Aorta (tissue), 5 donors: ENCODE results near the gene PFAS. TPM values are rescaled to one million over a fixed set of nuclear protein-coding genes. Genes with fewer than 3 reads are reported as not detected.
"Not testable (repeated sequence)": the region's sequence is repeated elsewhere in the genome, so short reads cannot be mapped to it uniquely, and the experiment has no call there.

Experiments used
- ATAC-seq: fragments of 200-7000 bp; cut with Tn5 transposase; one replicate; pipeline ENCODE4 v1.9.1; 2022; ENCODE audit warnings: moderate library complexity; ENCODE audit not compliant: low FRiP score
- DNase-seq, 2 donors: peaks; one replicate each; pipeline ENCODE4 v3.0.0-alpha.2; 2020
- H3K27ac ChIP-seq, 2 donors: one replicate each; pipeline ENCODE4 v1.5.1; 2013; ENCODE audit warnings: low read length in 2 of 2, mild to moderate bottlenecking in 2 of 2, moderate library complexity in 2 of 2, control low read depth in 1 of 2, inconsistent platforms in 1 of 2, low read depth in 1 of 2
- H3K27me3 ChIP-seq, 2 donors: one replicate each; pipeline ENCODE4 v1.6.1; 2013; ENCODE audit warnings: control low read depth in 1 of 2, low read length in 1 of 2, mild to moderate bottlenecking in 1 of 2, moderate library complexity in 1 of 2; ENCODE audit not compliant: insufficient read depth in 2 of 2, control insufficient read depth in 1 of 2
- H3K36me3 ChIP-seq, 2 donors: one replicate each; pipeline ENCODE4 v1.6.1; 2013; ENCODE audit warnings: control low read depth in 1 of 2, low read length in 1 of 2, mild to moderate bottlenecking in 1 of 2; ENCODE audit not compliant: insufficient read depth in 2 of 2, control insufficient read depth in 1 of 2
- H3K4me1 ChIP-seq, 2 donors: one replicate each; pipeline ENCODE4 v1.6.1; 2013; ENCODE audit warnings: low read length in 2 of 2, control low read depth in 1 of 2, mild to moderate bottlenecking in 1 of 2, moderate library complexity in 1 of 2; ENCODE audit not compliant: insufficient read depth in 2 of 2, control insufficient read depth in 1 of 2
- H3K4me3 ChIP-seq, 2 donors: one replicate each; pipeline ENCODE4 v1.5.1; 2013; ENCODE audit warnings: low read length in 2 of 2, control low read depth in 1 of 2, mild to moderate bottlenecking in 1 of 2
- H3K9me3 ChIP-seq: one replicate; pipeline ENCODE4 v1.6.1; 2013; ENCODE audit warnings: mild to moderate bottlenecking, low read length; ENCODE audit not compliant: control insufficient read depth
- WGBS, 2 donors: extraction: QIAGEN DNeasy Blood & Tissue Kit; methylation state at CpG; one replicate each; pipeline ENCODE4 v1.1.7; 2013; 5-methylcytosine and 5-hydroxymethylcytosine counted together
- intact Hi-C, 2 donors: fragments of 100-400 bp; cut with DNase I; formaldehyde crosslinking; loops; one replicate each; pipeline versions ENCODE4 v1.14.2 to v1.15.0; 2022
- polyA plus RNA-seq, 2 donors: library from polyadenylated mRNA; stranded (reverse); fragments of 200-250 nt; gene quantifications; one replicate each; pipeline ENCODE4 v1.2.3, GENCODE V29; 2013
- total RNA-seq, 2 donors: library from RNA; stranded (reverse); fragmentation: NEBNext Ultra II Directional; extraction: Animal tissue kit (Norgen Biotek cat#: 25700); gene quantifications; one replicate each; pipeline ENCODE4 v1.2.1, GENCODE V29; 2021
- donor health status: healthy with polysubstance abuse.
- donor health status: Bipolar disorder and iron deficiency.
- donor health status: DM: no; HTN: no; CAD: no.
- donor health status: DM: no; HTN: no; CAD: no.
- donor health status: DM: yes; HTN: yes; CAD: no.

Gene PFAS
- total and polyA plus RNA-seq, 4 donors, result 1.4 to 25.4 (median 14.8) TPM

DNA sequence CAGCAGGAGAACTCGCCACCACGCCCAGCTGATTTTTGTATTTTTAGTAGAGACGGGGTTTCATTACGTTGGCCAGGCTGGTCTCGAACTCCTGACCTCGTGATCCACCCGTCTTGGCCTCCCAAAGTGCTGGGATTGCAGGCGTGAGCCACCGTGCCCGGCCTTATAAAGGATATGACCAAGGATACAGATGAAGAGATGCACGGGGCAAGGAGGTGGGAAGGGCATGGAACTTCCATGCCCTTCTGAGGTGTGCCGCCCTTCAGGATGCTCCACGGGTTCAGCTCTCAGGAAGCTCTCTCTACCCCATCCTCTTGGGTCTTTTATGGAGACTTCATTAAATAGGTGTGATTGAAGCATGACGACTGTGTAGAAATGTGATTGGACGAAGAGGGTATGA, 35.1 kb upstream of the PFAS start:
- H3K4me1 ChIP-seq, ATAC-seq, H3K4me3 ChIP-seq, H3K36me3 ChIP-seq, intact Hi-C loops, H3K9me3 ChIP-seq, H3K27ac ChIP-seq, DNase-seq, H3K27me3 ChIP-seq: not testable (repeated sequence)
- 90% methylated on average over 15 of the region's 15 CpGs for WGBS, 2 donors

DNA sequence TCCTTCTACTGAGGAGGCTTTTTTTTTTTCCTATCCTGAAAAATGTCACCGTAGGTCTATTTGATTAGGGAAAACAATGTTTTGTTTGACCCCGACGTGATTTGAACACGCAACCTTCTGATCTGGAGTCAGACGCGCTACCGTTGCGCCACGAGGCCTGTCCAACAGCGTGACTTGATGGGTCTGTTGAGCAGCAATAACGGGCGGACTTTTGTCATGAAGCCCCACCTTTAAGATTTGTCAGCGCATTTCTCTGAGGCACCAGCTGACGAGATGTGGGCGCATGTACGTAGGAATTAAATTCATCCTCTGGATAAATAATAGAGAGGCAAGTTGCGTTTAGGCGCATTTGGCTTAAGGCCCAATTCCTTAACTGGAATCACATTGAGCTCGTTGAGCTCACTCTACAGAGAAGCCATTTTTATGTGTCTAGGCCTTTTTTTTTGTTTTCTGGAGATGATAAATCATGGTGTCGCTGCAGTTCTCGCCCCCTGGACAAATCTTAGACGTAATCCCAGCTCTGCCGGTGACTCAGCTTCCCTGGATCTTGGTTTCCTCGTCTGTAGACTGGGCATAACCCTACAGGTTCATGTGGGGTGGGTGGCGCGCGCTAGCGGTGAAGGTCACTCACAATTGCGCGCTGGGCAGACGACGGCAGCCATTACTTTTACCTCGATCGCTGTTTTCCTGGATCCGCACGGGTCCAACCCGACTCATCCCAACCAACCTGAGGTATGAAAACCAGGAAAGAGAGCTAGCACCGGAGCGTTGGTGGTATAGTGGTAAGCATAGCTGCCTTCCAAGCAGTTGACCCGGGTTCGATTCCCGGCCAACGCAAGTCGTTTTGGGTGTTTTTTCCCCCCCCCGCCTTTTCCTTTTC, 28.1 kb upstream of the PFAS start:
- no peaks in the 10 kb centered on the region for H3K4me1 ChIP-seq
- peak overlapping the region; percentile 78 to 93 for H3K27ac ChIP-seq
- peak; percentile 90 to 93 for DNase-seq
- no peaks in the 10 kb centered on the region for H3K36me3 ChIP-seq
- no peaks in the 10 kb centered on the region for H3K9me3 ChIP-seq
- H3K4me3 ChIP-seq, result peak overlapping the region; percentile 28 to 33
- intact Hi-C loops, result loop anchor here (1.0 kb wide), 1 partner anchor 34 kb away; no protein-coding TSS in a partner anchor
- ATAC-seq, result peak; percentile 90
- 0% methylated on average over 45 of the region's 45 CpGs for WGBS, 2 donors
- no peaks in the 10 kb centered on the region for H3K27me3 ChIP-seq

DNA sequence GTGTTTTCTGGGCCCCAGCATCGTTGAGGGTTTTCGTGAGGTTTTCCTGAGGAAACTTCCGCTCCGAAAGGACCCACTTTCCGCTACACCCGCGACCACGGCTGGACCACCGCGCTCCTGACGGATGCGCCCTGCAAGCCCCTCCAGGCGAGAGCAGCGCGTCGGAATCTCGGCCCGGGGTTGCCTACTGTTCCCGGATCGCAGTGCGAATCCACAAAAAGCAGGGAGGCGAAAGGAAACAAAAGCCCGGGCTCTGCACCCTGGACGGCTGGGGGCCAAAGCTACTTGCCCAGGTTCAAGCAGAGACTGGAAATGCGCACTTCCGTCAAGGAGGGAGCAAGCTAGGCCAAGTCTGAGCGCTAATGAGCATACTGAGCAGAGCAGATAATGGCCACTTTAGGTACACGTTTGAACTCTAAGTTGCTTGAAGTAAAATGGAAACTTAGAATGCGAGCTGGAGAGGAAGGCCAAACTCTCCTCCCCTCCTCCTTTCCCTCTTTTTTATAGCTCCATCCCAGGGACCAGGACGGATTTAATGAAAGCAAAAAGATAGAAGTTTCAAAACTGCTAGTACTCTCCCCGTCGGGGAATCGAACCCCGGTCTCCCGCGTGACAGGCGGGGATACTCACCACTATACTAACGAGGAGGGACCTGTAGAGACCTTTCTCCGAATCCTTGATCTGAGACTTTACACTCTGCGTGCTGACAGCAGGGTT, 27.3 kb upstream of the PFAS start:
- Histone ChIP-seq H3K9me3 (no peaks in the 10 kb centered on the region), H3K27ac (peak overlapping the region; percentile 78 to 95), H3K4me3 (peak overlapping the region; percentile 48 to 62), H3K27me3 (no peaks in the 10 kb centered on the region), H3K4me1 (no peaks in the 10 kb centered on the region), H3K36me3 (no peaks in the 10 kb centered on the region)
- intact Hi-C loops, result loop anchor here (1.0 to 2.0 kb wide), 4 partner anchors 35 to 103 kb away; partner anchors contain the start of genes HES7 (in 1 of the 2) and SLC25A35 (in 1 of the 2)
- 0 to 1% methylated on average over 40 of the region's 40 CpGs for WGBS, 2 donors
- DNase-seq (peak; percentile 86 to 94), ATAC-seq (peak; percentile 89)

DNA sequence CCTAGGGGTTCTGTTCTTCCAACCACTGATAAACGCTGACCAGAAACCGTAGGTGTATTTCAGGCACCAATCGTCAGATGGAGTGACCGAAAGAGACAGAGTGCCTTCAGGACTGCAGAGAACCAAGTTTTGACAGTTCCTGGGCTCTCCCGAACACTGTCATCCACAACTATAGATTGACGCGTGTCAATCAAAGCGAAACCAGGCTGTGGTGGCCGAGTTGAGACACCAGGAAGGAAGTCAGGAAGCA, 26.8 kb upstream of the PFAS start:
- Histone ChIP-seq H3K9me3 (no peaks in the 10 kb centered on the region), H3K27me3 (no peaks in the 10 kb centered on the region), H3K4me3 (peak overlapping the region; percentile 48 to 62), H3K4me1 (no peaks in the 10 kb centered on the region), H3K36me3 (no peaks in the 10 kb centered on the region), H3K27ac (peak overlapping the region in 1 of 2 donors; percentile 95)
- WGBS, 2 donors, result 0 to 1% methylated on average over 9 of the region's 9 CpGs
- DNase-seq, result no peak
- peak; percentile 0 for ATAC-seq
- intact Hi-C loops, result loop anchor here (1.0 to 2.0 kb wide), 3 partner anchors 72 to 103 kb away; partner anchors contain the start of genes HES7 (in 1 of the 2) and SLC25A35 (in 1 of the 2)

DNA sequence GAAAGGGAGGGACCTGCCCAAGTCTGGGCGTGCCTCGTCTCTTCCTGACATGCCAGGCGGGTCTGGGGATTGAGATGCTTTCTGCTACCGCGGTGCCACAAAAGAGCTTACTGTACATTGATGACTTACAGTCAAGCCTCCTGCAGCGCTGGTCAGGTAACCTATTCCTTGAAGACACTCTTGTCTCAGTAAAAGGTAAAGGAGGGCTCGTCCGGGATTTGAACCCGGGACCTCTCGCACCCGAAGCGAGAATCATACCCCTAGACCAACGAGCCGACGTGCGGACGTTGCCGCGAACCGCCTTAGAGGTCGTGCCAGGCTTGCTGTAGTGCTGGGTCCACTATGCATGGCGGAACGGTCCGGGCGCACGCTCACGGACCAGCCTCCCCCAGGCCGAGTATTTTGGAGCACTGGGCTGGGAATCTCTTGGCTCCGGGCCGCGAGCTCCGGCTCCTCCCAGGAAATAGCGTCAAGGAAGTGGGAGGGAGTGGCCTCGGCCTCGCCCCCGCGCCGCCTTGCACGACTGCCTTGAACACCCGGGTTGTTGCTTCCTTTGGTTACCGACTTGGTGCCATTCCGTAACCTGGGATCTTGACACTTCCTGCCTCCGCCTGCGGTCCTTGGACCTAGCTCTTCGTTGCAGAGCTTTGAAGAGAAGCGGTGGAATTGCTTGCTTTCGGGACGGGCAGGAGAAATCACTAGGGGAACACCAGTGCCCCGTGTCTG, 26.3 kb upstream of the PFAS start:
- peak; percentile 97 for DNase-seq
- Histone ChIP-seq H3K4me1 (no peaks in the 10 kb centered on the region), H3K4me3 (peak overlapping the region; percentile 48 to 62), H3K9me3 (no peaks in the 10 kb centered on the region), H3K27ac (peak overlapping the region; percentile 40 to 95), H3K27me3 (no peaks in the 10 kb centered on the region), H3K36me3 (no peaks in the 10 kb centered on the region)
- intact Hi-C loops, result loop anchor here (1.0 to 2.0 kb wide), 3 partner anchors 72 to 103 kb away; partner anchors contain the start of genes HES7 (in 1 of the 2) and SLC25A35 (in 1 of the 2)
- 0% methylated on average over 49 of the region's 49 CpGs for WGBS, 2 donors
- peak; percentile 88 for ATAC-seq

DNA sequence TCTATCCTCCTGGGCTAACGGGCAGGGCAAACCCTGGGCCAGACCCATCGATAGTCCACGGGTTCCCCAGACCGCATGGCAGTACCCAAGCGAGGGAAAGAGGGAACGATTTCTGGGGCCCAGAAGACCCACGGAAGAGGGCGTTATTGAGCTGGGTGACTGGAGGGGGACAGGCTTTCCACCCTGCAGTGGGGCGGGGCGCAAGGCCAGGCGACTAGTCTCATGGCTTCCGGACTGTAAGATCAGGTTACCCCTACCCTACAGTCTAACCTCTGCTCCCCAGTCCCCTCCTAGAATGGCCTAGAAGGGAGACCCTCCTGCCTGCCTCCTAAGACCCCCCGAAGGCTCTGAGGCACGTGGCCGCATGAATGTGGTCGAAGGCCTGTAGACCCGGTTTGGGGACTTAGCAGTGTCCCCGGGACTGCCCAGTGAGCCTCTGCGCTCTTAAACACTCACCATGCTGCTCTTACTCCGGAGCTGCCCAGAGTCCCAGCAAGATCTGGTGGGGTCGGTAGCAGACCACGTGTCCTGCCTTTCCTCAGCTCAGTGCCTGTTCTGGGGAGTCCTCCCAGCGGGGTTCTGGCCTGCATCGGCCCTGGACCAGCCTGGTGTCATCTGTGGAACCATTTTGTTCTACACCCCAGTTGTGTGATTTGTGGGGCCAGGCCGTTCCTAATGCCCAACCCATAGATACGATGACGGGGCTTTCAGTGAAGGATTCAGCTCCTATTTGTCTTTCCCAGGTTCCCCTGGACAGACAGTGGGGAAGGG, 25.5 kb upstream of the PFAS start:
- intact Hi-C loops, result loop anchor here (2.0 kb wide), 2 partner anchors 71 to 99 kb away; partner anchors contain the start of genes HES7 (in 1 of the 2) and SLC25A35 (in 1 of the 2)
- H3K36me3 ChIP-seq, result no peaks in the 10 kb centered on the region
- H3K4me3 ChIP-seq, result peak overlapping the region; percentile 43 to 48
- no peaks in the 10 kb centered on the region for H3K27me3 ChIP-seq
- no peaks in the 10 kb centered on the region for H3K4me1 ChIP-seq
- DNase-seq (peak; percentile 79 to 87), ATAC-seq (no peak)
- no peaks in the 10 kb centered on the region for H3K9me3 ChIP-seq
- peak overlapping the region; percentile 40 to 70 for H3K27ac ChIP-seq
- 2 to 3% methylated on average over 26 to 27 of the region's 27 CpGs for WGBS, 2 donors

DNA sequence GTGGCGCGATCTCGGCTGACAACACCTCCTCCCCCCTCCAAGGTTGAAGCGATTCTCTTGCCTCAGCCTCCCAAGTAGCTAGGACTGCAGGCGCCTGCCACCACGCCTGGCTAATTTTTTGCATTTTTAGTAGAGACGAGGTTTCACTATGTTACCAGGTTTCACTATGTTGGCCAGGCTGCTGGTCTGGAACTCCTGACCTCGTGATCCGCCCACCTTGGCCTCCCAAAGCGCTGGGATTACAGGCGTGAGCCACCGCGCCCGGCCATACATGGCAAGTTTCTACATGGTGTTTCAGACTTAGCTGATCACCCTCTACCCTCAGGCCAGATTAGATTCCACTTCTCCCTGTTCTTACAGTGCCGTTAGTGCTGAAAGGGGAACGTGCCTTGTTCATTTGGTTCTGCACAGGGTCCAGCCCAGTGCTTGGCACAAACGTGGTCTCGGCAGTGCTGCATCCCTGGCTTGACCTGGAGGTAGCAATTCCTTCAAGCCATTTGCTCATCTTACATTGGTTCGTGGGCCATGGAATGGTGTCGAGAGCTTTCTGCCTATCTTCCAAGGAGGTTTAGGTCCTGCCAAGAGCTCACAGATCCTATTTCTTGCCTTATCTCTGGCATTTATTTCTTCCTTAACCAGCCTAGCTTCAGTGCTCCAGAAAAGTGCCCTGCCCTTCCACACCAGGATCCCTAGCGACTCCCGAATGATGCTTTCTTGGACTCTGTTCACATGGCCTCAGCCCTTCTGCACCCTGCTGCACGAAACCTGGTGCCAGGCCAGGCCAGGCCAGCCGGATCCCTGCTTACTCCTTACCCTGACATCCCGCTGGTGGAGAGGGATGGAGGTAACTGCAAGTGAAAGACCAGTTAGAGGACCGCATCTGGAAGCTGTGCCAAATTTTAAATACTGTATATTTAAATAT, 23.9 kb upstream of the PFAS start:
- WGBS, 2 donors, result 87 to 89% methylated on average over 26 of the region's 26 CpGs
- no peak for ATAC-seq
- intact Hi-C loops, result no loop called here
- Histone ChIP-seq H3K4me1 (no peaks in the 10 kb centered on the region), H3K27ac (no peak overlapping the region), H3K27me3 (no peaks in the 10 kb centered on the region), H3K9me3 (no peaks in the 10 kb centered on the region), H3K36me3 (peaks cover 0 to 1% of the 10 kb centered on the region in 2 donors), H3K4me3 (no peak overlapping the region)
- no peak for DNase-seq
